ENCODE measurements around the gene SKIL.

SKIL gene

DNA sequence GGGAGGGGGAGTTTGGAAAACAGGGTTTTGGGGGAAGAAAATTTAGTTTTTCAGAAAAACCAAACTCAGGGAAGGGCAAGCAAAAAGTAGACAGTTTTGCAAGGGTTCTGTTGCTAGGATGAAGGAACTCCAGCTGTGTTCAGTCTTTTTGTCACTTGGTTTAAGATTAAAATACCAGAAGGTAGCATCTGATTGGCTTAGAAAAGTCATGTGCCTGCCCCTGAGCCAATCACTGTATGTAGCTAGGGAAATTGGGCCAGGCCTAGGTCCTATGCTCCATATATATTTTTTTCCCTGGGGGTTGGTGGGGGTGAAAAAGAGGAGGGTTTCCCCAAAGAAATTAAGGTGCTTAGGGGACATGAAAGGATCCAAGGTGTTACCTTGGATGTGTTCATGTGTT lies 85.4 kb downstream of the SKIL start:
- DNase-seq = no peak

DNA sequence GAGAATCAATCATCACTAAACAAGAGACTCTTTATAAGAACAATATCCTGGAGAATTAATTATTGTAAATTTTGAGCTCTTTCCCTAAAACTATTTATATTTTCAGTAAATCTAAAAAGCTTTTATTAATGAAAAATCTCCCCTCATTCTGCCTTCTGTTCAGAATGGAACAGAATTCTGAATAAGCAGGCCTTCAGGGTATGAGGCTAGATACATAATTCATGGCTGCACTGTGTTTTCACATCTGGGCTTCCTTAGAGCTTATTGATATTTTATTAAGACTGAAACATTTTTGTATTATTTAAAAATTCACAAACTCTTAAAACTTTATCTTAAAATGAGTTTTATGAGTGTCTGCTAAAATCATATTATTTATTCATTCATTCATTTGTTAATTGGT lies 85.9 kb downstream of the SKIL start:
- no peak for DNase-seq
